Testis (tissue), 2 donors: ENCODE data around the gene THUMPD1.
"Not testable (repeated sequence)": the region's sequence is repeated elsewhere in the genome, so short reads cannot be mapped to it uniquely, and the experiment has no call there.

Source experiments
- CTCF ChIP-seq, 3 experiments: fragments of 450-650 bp in 2 of 3; fragments of 200-600 bp in 1 of 3; sonication (generic) in 1 of 3; IDR thresholded peaks; one replicate each; pipeline ENCODE4 v1.5.1; 2016 to 2019; ENCODE audit warnings: antibody characterized with exemption in 3 of 3, mild to moderate bottlenecking in 2 of 3, moderate library complexity in 1 of 3
- POLR2A ChIP-seq: fragments of 450-650 bp; IDR thresholded peaks from one replicate; pipeline ENCODE4 v1.6.1; 2017; ENCODE audit warnings: antibody characterized with exemption, mild to moderate bottlenecking, moderate library complexity

- TF ChIP-seq CTCF (IDR thresholded peaks at IDR 0.05); POLR2A: not testable (repeated sequence)
These were observed 47.5 kb downstream of the THUMPD1 start for GRCh38 chr16:20694096-20694495.
